ENCODE results near the gene ZC3H12C. TPM values are rescaled to one million over a fixed set of nuclear protein-coding genes. Genes with fewer than 3 reads are reported as not detected.
"Not testable (repeated sequence)": the region's sequence is repeated elsewhere in the genome, so short reads cannot be mapped to it uniquely, and the experiment has no call there.

The ZC3H12C gene
- total RNA-seq, 1 donor from 2014 or later, result 16.8 TPM

DNA sequence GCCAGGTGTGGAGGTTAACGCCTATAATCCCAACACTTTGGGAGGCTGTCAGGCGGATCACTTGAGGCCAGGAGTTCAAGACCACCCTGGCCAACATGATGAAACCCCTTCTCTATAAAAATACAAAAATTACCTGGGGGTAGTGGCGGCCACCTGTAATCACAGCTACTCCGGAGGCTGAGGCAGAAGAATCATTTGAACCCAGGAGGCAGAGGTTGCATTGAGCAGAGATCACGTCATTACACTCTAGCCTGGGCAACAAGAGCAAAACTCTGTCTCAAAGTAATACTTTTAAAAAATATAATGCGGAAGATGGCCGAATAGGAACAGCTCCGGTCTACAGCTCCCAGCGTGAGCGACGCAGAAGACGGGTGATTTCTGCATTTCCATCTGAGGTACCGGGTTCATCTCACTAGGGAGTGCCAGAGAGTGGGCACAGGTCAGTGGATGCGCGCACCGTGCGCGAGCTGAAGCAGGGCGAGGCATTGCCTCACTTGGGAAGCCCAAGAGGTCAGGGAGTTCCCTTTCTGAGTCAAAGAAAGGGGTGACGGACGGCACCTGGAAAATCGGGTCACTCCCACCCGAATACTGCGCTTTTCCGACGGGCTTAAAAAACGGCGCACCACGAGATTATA lies 115.6 kb downstream of the ZC3H12C start:
- peak; percentile 33 for DNase-seq (ENCODE audit: low read depth)

DNA sequence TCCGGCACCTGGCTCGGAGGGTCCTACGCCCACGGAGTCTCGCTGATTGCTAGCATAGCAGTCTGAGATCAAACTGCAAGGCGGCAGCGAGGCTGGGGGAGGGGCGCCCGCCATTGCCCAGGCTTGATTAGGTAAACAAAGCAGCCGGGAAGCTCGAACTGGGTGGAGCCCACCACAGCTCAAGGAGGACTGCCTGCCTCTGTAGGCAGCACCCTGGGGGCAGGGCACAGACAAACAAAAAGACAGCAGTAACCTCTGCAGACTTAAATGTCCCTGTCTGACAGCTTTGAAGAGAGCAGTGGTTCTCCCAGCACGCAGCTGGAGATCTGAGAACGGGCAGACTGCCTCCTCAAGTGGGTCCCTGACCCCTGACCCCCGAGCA lies 116.1 kb downstream of the ZC3H12C start:
- DNase-seq (ENCODE audit: low read depth), result not testable (repeated sequence)

DNA sequence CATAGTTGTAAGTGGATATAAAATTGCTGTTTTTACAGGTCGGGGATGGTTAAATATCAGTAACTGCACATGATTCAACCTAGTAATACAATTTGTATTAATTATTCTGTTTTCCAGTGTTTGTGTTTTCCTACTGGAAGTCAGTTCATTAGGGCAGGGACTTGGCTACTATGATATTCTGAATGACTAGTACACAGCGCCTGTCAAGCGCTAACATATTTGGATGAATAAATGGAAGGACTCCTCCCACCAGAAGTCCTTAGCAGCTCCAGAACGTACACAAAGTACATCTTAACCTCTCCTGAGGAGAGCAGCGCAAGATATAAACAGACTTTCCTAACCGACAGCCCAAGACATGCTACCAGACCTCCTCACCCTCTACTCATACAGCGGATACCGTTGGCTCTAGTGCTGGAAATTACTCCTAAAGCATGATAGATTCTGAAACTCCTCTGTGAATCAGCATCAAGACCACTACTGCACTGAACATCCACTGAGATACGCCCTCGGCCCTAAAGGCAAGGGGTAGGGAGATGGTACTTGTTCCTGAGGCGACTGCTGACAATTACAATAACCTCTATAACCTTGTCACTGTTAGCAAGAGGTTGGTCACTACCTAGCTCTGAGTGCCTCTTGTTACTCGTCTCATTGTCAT lies 124.2 kb downstream of the ZC3H12C start:
- no peak for DNase-seq (ENCODE audit: low read depth)

DNA sequence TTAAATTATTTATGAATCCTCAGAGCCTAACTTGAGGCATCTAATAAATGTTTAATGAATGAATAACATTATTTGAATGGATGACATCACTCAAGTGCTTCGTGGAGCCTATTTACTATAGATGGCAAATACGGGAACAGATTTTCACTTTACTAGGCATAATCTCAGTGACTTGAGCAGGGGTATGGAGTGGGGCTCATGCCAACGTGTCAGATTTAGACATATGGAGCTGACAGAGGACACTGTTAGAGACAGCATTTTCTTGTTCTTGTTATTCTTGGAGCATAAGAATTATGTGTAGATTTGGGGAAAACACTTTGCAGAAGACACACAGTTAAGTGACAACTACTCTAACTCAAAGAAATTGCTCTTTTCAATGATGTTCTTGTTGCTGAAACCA lies 124.7 kb downstream of the ZC3H12C start:
- DNase-seq (ENCODE audit: low read depth), result no peak

DNA sequence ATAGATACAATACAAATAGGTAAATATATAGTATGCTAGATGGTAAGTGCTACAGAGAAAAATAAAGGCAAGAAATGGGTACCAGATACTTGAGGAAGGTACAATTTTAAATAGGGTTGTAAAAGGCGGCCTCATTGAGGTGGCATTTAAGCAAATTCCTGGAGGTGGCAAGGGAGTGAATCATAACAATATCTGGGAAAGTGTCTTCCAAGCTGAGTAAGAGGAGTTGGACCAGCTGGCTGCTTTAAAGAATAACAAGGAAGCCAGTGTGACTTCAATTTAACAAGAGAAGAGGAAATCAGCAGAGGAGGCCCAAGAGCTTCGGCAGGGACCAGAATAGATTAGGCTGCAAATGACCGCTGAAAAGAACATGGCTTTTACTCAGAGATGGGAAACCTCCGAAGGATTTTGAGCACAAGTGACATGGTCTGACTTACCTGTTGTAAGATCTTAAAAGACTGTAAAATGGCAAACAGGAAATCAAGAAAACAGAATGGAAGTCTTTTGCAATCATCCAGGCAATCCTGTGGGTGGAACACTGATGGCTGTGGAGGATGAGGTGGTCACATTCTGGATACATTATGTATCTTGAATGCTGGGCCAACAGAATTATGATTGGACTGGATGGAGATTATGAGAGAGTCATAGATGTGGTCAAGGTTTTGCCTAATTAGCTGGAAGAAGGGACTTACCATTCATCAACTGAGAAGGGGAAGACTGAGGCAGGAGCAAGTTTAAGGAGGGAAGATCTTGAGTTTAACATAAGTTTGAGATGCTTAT lies 126.0 kb downstream of the ZC3H12C start:
- DNase-seq (ENCODE audit: low read depth), result peak; percentile 29

Other genes starting within 250 kb of the ZC3H12C start
- 76.2 and 79.4 TPM in 2 replicates for gene RDX, start 203.2 kb downstream of the ZC3H12C start, total RNA-seq